NT2/D1 (cell line): ENCODE results near the gene TBXAS1.

ENCODE experiments used
- SUZ12 ChIP-seq: IDR thresholded peaks from 2 replicates; pipeline ENCODE4 v1.6.1; 2011; ENCODE audit not compliant: insufficient read length, insufficient read depth; ENCODE audit errors: extremely low read depth
- YY1 ChIP-seq: IDR thresholded peaks from 2 replicates; pipeline ENCODE4 v1.6.1; 2011; ENCODE audit not compliant: insufficient read length, insufficient read depth

DNA sequence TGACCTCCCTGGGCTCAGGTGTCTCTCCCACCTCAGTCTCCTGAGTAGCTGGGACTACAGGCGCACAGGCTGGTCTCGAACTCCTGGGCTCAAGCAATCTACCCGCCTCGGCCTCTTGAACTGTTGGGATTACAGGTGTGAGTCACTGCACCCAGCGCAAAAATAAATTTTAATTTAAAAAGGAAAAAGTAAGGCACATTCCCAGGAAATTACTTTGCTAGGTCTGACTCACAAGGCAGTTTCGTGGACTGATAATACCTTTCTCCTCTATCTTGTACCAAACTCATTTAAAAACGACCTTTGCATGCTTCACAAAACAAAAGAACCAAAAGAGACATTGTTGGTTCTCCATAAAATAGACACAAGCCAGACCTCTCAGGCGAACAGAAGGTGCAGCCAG is 204.0 kb downstream of the TBXAS1 start:
- no peak for TF ChIP-seq SUZ12
- no peak for TF ChIP-seq YY1
